BLaER1 (cell line): ENCODE measurements around the gene CREBBP.
A peak's percentile ranks its signal among the peaks of the same experiment; 100 is the strongest.

ENCODE experiments used
- H3K27ac ChIP-seq: shearing (Covaris generic); formaldehyde crosslinking; 2 replicates; pipeline ENCODE4 v1.8.1; 2022
- H3K27me3 ChIP-seq: shearing (Covaris generic); formaldehyde crosslinking; 2 replicates; pipeline ENCODE4 v1.8.1; 2022
- H3K36me3 ChIP-seq: shearing (Covaris generic); formaldehyde crosslinking; 2 replicates; pipeline ENCODE4 v1.8.1; 2022
- H3K4me1 ChIP-seq: shearing (Covaris generic); formaldehyde crosslinking; 2 replicates; pipeline ENCODE4 v1.8.1; 2022
- H3K4me2 ChIP-seq: shearing (Covaris generic); formaldehyde crosslinking; 2 replicates; pipeline ENCODE4 v1.8.1; 2022
- H3K4me3 ChIP-seq: shearing (Covaris generic); formaldehyde crosslinking; 2 replicates; pipeline ENCODE4 v1.8.1; 2022
- H3K9ac ChIP-seq: shearing (Covaris generic); formaldehyde crosslinking; 2 replicates; pipeline ENCODE4 v1.8.1; 2022
- H3K9me3 ChIP-seq: shearing (Covaris generic); formaldehyde crosslinking; 2 replicates; pipeline ENCODE4 v1.8.1; 2022
- H4K20me1 ChIP-seq: shearing (Covaris generic); formaldehyde crosslinking; 2 replicates; pipeline ENCODE4 v1.8.1; 2022
- Cebpa-rat ChIP-seq: shearing (Covaris generic); IDR thresholded peaks from 2 replicates; pipeline ENCODE4 v1.8.1; 2022

CREBBP gene

GRCh38 chr16:3774819-3775218, 105.7 kb downstream of the CREBBP start:
- no peak overlapping the region for H3K27ac ChIP-seq
- peaks cover 17% of the 10 kb centered on the region for H3K4me1 ChIP-seq
- no peak overlapping the region for H3K9ac ChIP-seq
- no peaks in the 10 kb centered on the region for H3K27me3 ChIP-seq
- H3K4me3 ChIP-seq: no peak overlapping the region
- H3K4me2 ChIP-seq: peak overlapping the region; percentile 38
- H3K36me3 ChIP-seq: peaks cover 100% of the 10 kb centered on the region
- no peaks in the 10 kb centered on the region for H3K9me3 ChIP-seq
- TF ChIP-seq Cebpa-rat: no peak
- H4K20me1 ChIP-seq: peaks cover 77% of the 10 kb centered on the region

GRCh38 chr16:3774156-3774767, 106.3 kb downstream of the CREBBP start:
- peak overlapping the region; percentile 38 for H3K4me2 ChIP-seq

GRCh38 chr16:3773663-3774062, 106.8 kb downstream of the CREBBP start:
- no peak overlapping the region for H3K4me3 ChIP-seq
- no peak overlapping the region for H3K4me2 ChIP-seq
- peaks cover 17% of the 10 kb centered on the region for H3K4me1 ChIP-seq
- no peaks in the 10 kb centered on the region for H3K27me3 ChIP-seq
- no peaks in the 10 kb centered on the region for H3K9me3 ChIP-seq
- H3K27ac ChIP-seq: no peak overlapping the region
- no peak for TF ChIP-seq Cebpa-rat
- H3K36me3 ChIP-seq: peaks cover 100% of the 10 kb centered on the region
- peaks cover 73% of the 10 kb centered on the region for H4K20me1 ChIP-seq
- no peak overlapping the region for H3K9ac ChIP-seq

More at GRCh38 chr16:3774156-3774767, 106.3 kb downstream of the CREBBP start:
- no peaks in the 10 kb centered on the region for H3K9me3 ChIP-seq
- H3K36me3 ChIP-seq: peaks cover 100% of the 10 kb centered on the region
- H3K4me1 ChIP-seq: peaks cover 17% of the 10 kb centered on the region
- H3K4me3 ChIP-seq: no peak overlapping the region
- no peaks in the 10 kb centered on the region for H3K27me3 ChIP-seq
- peaks cover 74% of the 10 kb centered on the region for H4K20me1 ChIP-seq
- no peak overlapping the region for H3K9ac ChIP-seq
- H3K27ac ChIP-seq: no peak overlapping the region
- TF ChIP-seq Cebpa-rat: no peak

GRCh38 chr16:3771513-3771912, 109.0 kb downstream of the CREBBP start:
- Histone ChIP-seq H3K4me3 (no peak overlapping the region), H3K9ac (no peak overlapping the region), H3K27me3 (no peaks in the 10 kb centered on the region), H3K36me3 (peaks cover 100% of the 10 kb centered on the region), H3K27ac (no peak overlapping the region), H4K20me1 (peaks cover 69% of the 10 kb centered on the region), H3K4me2 (no peak overlapping the region), H3K9me3 (no peaks in the 10 kb centered on the region), H3K4me1 (peaks cover 17% of the 10 kb centered on the region)
- TF ChIP-seq Cebpa-rat: no peak

- H3K9ac ChIP-seq: no peak overlapping the region
- peaks cover 14% of the 10 kb centered on the region for H3K4me1 ChIP-seq
- no peak overlapping the region for H3K4me2 ChIP-seq
- TF ChIP-seq Cebpa-rat: no peak
- no peaks in the 10 kb centered on the region for H3K27me3 ChIP-seq
- H3K36me3 ChIP-seq: peaks cover 100% of the 10 kb centered on the region
- H3K4me3 ChIP-seq: no peak overlapping the region
- no peak overlapping the region for H3K27ac ChIP-seq
- H4K20me1 ChIP-seq: peaks cover 69% of the 10 kb centered on the region
- no peaks in the 10 kb centered on the region for H3K9me3 ChIP-seq
Measured at GRCh38 chr16:3770530-3770929, 110.0 kb downstream of the CREBBP start.

GRCh38 chr16:3769942-3770341, 110.6 kb downstream of the CREBBP start:
- Histone ChIP-seq H3K27ac (no peak overlapping the region), H3K4me1 (peaks cover 8% of the 10 kb centered on the region), H4K20me1 (peaks cover 69% of the 10 kb centered on the region), H3K36me3 (peaks cover 100% of the 10 kb centered on the region), H3K27me3 (no peaks in the 10 kb centered on the region), H3K4me3 (no peak overlapping the region), H3K9me3 (no peaks in the 10 kb centered on the region), H3K4me2 (no peak overlapping the region), H3K9ac (no peak overlapping the region)
- no peak for TF ChIP-seq Cebpa-rat

- no peak overlapping the region for H3K27ac ChIP-seq
- H3K4me2 ChIP-seq: no peak overlapping the region
- no peaks in the 10 kb centered on the region for H3K27me3 ChIP-seq
- no peaks in the 10 kb centered on the region for H3K4me1 ChIP-seq
- no peak overlapping the region for H3K4me3 ChIP-seq
- no peaks in the 10 kb centered on the region for H3K9me3 ChIP-seq
- H4K20me1 ChIP-seq: peaks cover 69% of the 10 kb centered on the region
- TF ChIP-seq Cebpa-rat: no peak
- peaks cover 100% of the 10 kb centered on the region for H3K36me3 ChIP-seq
- H3K9ac ChIP-seq: no peak overlapping the region
Measured at GRCh38 chr16:3769013-3769412, 111.5 kb downstream of the CREBBP start.

GRCh38 chr16:3767333-3767986, 113.1 kb downstream of the CREBBP start:
- H3K9ac ChIP-seq: no peak overlapping the region
- no peaks in the 10 kb centered on the region for H3K27me3 ChIP-seq
- H3K4me1 ChIP-seq: no peaks in the 10 kb centered on the region
- H3K36me3 ChIP-seq: peaks cover 100% of the 10 kb centered on the region
- H4K20me1 ChIP-seq: peaks cover 69% of the 10 kb centered on the region
- no peak overlapping the region for H3K4me3 ChIP-seq
- H3K4me2 ChIP-seq: no peak overlapping the region
- no peak for TF ChIP-seq Cebpa-rat
- no peak overlapping the region for H3K27ac ChIP-seq
- H3K9me3 ChIP-seq: no peaks in the 10 kb centered on the region

- Histone ChIP-seq H3K9me3 (no peaks in the 10 kb centered on the region), H4K20me1 (peaks cover 81% of the 10 kb centered on the region), H3K36me3 (peaks cover 100% of the 10 kb centered on the region), H3K9ac (no peak overlapping the region), H3K27ac (no peak overlapping the region), H3K27me3 (no peaks in the 10 kb centered on the region), H3K4me2 (no peak overlapping the region), H3K4me1 (no peaks in the 10 kb centered on the region), H3K4me3 (no peak overlapping the region)
- no peak for TF ChIP-seq Cebpa-rat
Measured at GRCh38 chr16:3766177-3766576, 114.3 kb downstream of the CREBBP start.

- no peak overlapping the region for H3K4me2 ChIP-seq
- H4K20me1 ChIP-seq: peaks cover 88% of the 10 kb centered on the region
- H3K9me3 ChIP-seq: no peaks in the 10 kb centered on the region
- H3K4me1 ChIP-seq: no peaks in the 10 kb centered on the region
- H3K36me3 ChIP-seq: peaks cover 100% of the 10 kb centered on the region
- H3K27me3 ChIP-seq: no peaks in the 10 kb centered on the region
- TF ChIP-seq Cebpa-rat: no peak
- no peak overlapping the region for H3K27ac ChIP-seq
- H3K4me3 ChIP-seq: no peak overlapping the region
- no peak overlapping the region for H3K9ac ChIP-seq
Measured at GRCh38 chr16:3764409-3764808, 116.1 kb downstream of the CREBBP start.
